Hypothalamus (tissue), 51 donors: ENCODE results near the gene NUDT1.
A peak's percentile ranks its signal among the peaks of the same experiment; 100 is the strongest.

Source experiments
- DNase-seq, 51 donors: peaks; one replicate each; lab custom pipeline; 2025; lab: John Stamatoyannopoulos, UW

NUDT1 gene

GRCh38 chr7:2222516-2222915, 19.5 kb upstream of the NUDT1 start:
- no peak for DNase-seq

- no peak for DNase-seq
Observed at GRCh38 chr7:2223321-2223720, 18.7 kb upstream of the NUDT1 start.

GRCh38 chr7:2224491-2224928, 17.5 kb upstream of the NUDT1 start:
- DNase-seq, result no peak

GRCh38 chr7:2224934-2225333, 17.1 kb upstream of the NUDT1 start:
- no peak for DNase-seq

DNA sequence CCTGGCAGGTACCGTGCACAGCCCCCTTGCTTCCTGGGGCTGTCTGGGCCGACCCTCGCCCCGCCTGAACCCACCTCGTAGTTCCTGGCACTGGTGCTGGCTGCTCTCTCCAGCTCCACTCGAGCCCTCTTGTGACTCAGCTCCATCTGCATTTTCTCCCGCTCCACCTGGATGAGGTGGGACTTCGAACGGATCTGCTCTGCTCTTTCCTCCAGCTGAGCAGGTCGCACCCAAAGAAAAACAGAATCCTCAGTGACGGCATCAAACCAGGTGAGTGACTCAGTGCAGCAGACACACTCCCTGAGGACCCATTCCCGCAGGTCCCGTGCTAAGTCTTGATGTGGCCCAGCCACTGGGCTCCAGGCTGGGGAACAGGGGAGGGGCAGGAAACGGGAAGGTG, 16.7 kb upstream of the NUDT1 start:
- no peak for DNase-seq

DNA sequence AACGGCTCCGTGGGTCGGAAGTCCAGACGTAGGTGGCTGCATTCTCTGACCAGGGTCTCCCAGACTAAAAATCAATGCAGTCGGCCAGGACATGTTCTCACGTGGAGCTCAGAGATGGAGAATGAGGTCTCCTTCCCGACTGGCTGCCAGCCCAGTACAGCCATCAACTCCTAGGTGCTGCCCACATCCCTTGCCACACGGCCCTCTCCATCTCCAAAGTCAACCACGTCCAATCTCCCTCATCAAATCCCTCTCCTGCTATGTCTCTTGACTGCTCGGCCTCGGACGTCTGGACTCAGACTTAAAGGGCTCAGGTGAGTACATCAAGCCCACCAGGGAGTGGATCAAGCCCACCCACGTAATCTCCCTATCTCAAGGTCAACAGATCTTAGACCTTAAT, 16.2 kb upstream of the NUDT1 start:
- no peak for DNase-seq

GRCh38 chr7:2227699-2228098, 14.3 kb upstream of the NUDT1 start:
- no peak for DNase-seq

GRCh38 chr7:2228921-2229320, 13.1 kb upstream of the NUDT1 start:
- DNase-seq, result no peak

DNA sequence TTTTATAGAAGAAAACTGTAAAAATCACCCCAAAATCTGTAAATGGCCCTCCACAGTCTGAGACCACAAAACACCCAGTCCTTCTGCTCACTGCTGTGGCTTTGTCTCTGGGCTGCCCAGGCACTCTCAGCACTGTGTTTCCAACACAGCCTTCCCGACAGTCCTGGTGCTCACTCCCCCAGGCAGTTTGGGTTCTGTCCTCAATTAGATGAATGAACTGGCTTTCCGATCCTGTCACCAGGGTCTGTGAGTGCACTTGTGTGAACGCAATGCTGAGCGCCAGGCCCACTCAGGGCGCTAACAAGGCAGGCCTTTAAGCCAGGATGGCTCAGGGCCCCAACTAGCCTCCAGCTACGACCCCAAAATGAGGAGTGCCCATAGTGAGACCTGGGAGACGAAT, 12.6 kb upstream of the NUDT1 start:
- no peak for DNase-seq

DNA sequence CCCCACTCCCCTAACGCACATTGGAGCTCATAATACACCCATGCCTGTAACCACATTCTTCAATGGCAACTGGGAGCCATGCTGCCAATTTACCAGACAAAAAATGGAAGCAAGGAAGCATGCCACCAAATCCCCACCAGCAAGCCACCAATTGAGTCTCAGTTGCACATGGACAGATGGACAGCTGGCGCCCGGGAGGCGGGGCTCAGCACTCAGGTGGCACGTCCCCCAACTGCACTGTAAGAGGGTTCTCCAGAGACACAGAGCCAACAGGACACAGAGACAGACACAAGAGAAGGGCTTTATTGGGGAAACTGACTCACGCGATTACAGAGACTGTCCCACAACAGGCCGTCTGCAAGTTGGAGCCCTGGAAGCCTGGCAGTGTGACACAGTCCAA, 11.8 kb upstream of the NUDT1 start:
- DNase-seq, result no peak

GRCh38 chr7:2230882-2231281, 11.1 kb upstream of the NUDT1 start:
- no peak for DNase-seq

GRCh38 chr7:2231992-2232765, 9.8 kb upstream of the NUDT1 start:
- DNase-seq, result no peak

DNA sequence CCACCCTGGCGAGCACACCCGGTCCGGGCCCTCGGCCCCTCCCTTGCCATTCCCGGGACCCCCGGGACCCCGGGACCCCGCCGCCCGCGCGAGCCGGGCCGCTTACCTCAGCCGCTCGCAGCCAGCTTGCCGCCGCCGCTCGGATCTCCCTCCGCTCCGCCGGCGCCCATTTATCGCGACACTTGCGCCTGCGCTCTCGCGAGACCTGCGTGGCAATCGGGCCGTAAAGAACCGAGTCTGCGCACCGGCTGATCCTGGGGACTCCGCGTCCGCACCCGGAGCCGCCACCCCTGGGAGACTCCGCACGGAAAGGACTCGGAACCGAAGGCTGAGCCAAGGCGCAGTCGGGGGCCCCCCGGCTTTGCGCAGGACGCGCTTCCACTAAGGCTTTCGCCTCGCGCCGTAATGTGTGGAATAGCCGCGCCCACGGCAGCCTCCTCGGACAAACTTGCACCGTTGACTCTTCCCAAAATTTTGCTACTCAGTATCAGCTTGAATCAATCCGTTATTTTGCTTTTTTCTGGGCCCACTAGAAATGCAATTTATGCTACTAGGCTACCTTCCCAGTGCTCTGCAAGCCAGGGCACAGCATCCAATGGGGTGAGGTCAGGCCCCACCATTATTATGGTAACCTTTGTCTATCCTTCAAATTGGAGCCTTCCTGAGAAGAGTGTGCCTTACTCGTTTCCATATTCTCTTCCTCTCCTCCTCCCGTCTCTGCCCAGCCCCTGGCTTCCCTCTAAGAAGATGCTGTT, 9.1 kb upstream of the NUDT1 start, which contains the start of gene MAD1L1:
TSS of gene MAD1L1 (minus strand) at position 180 of the 755 bp plus-strand sequence. CDS start 2,812 bp downstream, outside the sequence.
- DNase-seq, result peak; percentile 26 to 87 (median 73)

GRCh38 chr7:2233926-2234325, 8.1 kb upstream of the NUDT1 start:
- DNase-seq, result no peak

DNA sequence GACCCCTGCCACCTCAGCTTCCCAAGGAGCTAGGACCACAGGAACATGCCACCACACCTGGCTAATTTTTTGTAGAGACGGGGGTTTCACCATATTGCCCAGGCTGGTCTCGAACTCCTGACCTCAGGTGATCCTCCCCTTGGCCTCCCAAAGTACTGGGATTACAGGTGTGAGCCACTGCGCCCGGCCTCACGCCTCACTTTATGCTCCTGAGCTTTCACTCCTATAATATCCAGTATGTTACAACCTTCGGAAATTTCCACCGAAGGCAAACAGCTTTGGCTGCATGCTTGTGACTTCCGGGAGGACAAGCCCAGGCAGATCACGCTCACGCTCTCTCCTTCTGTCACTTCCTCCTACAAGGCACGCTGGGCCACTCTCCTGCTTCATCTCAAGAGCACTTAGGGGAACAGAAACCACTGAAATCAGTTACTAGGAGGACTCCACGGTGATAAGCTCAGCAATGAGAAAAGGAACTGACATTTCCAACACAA, 4.9 kb upstream of the NUDT1 start:
- peak in 16 of 51 donors; percentile 10 to 41 (median 26) for DNase-seq

DNA sequence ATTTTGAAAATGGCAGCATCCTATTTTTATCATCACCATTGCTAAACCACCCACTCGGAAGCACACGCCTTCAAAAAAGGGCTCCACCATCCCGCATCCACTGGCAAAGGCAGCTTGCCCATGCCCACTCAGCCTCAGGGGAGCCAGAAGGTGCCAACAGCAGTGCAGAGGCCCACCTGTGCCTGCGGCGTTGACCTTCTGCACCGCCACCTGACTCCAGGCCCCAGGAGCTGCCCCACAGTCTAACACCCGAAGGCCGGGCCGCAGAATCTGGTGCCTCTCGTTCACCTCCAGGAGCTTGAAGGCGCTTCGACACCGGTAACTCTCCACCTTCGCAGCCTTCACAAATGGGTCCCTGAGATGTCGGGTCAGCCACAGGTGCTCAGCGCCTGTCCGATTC, 2.8 kb upstream of the NUDT1 start:
- DNase-seq, result no peak

DNA sequence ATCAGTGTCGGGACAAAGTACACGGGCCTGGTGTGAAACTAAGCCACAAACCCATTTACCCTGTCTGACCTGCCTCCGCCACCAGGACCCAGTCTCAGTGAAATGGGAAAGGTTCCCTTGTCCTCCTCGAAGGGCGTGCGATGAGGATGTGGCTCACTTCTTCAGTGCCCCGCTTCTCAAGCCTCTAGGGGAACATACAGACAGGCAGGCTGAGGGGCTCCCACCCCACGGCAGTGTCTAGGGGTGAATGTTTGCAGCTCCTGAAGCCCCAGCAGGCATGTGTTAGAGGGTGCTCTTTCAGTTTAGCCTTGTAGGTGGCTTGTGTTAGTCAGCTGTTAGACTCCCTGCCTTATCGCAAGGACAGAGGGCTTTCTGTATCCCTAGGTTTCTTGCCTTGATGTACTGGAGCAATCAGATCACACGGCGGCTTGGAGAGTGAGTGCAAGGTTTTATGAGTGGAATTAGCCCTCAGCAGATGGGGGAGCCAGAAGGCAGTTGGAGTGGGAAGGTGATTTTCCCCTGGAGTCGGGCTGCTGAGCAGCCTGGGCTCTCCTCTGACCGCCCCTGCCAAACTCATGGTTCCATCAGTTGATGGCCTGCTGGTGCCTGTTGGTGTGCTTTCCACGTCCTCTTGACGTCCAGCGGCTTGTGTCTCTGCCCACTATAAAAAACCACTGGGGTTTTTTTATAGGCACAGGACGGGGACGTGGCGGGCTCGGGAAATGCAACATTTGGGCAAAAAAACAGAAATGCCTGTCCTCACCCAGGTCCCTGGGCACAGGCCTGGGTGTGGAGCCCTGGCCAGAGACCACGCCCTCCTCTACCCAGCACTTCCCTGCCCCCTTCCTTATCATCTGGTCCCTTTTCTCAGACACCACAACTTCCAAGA, 759 bp downstream of the NUDT1 start:
- peak in 1 of 51 donors; percentile 41 for DNase-seq

DNA sequence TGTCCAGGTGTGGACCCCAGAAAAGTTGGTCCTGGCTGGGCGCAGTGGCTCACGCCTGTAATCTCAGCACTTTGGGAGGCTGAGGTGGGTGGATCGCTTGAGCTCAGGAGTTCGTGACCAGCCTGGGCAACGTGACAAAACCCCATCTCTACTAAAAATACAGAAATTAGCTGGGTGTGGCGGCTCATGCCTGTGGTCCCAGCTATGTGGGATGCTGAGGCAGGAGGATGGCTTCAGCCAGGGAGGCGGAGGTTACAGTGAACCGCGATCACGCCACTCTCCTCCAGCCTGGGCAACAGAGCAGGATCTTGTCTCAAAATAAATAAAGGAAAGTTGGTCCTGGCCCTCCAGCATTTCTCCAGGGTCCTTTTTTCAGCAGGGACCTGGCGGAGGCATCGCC, 1.4 kb downstream of the NUDT1 start:
- no peak for DNase-seq

- peak in 1 of 51 donors; percentile 8 for DNase-seq
Observed at GRCh38 chr7:2244404-2244995, 2.5 kb downstream of the NUDT1 start.
